ENCODE measurements around the gene CCDC121.
"Not testable (repeated sequence)": the region's sequence is repeated elsewhere in the genome, so short reads cannot be mapped to it uniquely, and the experiment has no call there.

Gene CCDC121

GRCh38 chr2:27622921-27623384, 5.9 kb downstream of the CCDC121 start:
- TF ChIP-seq ZNF274 (IDR thresholded peaks at IDR 0.05; ENCODE audit: low read depth, low read length): no peak
- H3K4me3 ChIP-seq (ENCODE audit: low read length): no peak overlapping the region

GRCh38 chr2:27621524-27621923, 7.3 kb downstream of the CCDC121 start:
- no peak for TF ChIP-seq ZNF274 (IDR thresholded peaks at IDR 0.05; ENCODE audit: low read depth, low read length)
- no peak overlapping the region for H3K4me3 ChIP-seq (ENCODE audit: low read length)

- no peak overlapping the region for H3K4me3 ChIP-seq (ENCODE audit: low read length)
- TF ChIP-seq ZNF274 (IDR thresholded peaks at IDR 0.05; ENCODE audit: low read depth, low read length): no peak
Observed at GRCh38 chr2:27615316-27615715, 13.5 kb downstream of the CCDC121 start.

GRCh38 chr2:27613985-27614384, 14.8 kb downstream of the CCDC121 start:
- no peak for TF ChIP-seq ZNF274 (IDR thresholded peaks at IDR 0.05; ENCODE audit: low read depth, low read length)

GRCh38 chr2:27606611-27607010, 22.2 kb downstream of the CCDC121 start:
- TF ChIP-seq ZNF274 (IDR thresholded peaks at IDR 0.05; ENCODE audit: low read depth, low read length): no peak
- H3K4me3 ChIP-seq (ENCODE audit: low read length): no peak overlapping the region

More at GRCh38 chr2:27613985-27614384, 14.8 kb downstream of the CCDC121 start:
- no peak overlapping the region for H3K4me3 ChIP-seq (ENCODE audit: low read length)

- TF ChIP-seq ZNF274 (IDR thresholded peaks at IDR 0.05; ENCODE audit: low read depth, low read length): no peak
- no peak overlapping the region for H3K4me3 ChIP-seq (ENCODE audit: low read length)
Observed at GRCh38 chr2:27596627-27597026, 32.2 kb downstream of the CCDC121 start.

- not testable (repeated sequence) for H3K4me3 ChIP-seq (ENCODE audit: low read length)
Observed at GRCh38 chr2:27595412-27595811, 33.4 kb downstream of the CCDC121 start.

GRCh38 chr2:27594020-27594703, 34.6 kb downstream of the CCDC121 start:
- not testable (repeated sequence) for H3K4me3 ChIP-seq (ENCODE audit: low read length)

GRCh38 chr2:27593240-27593639, 35.6 kb downstream of the CCDC121 start:
- no peak overlapping the region for H3K4me3 ChIP-seq (ENCODE audit: low read length)
- no peak for TF ChIP-seq ZNF274 (IDR thresholded peaks at IDR 0.05; ENCODE audit: low read depth, low read length)

GRCh38 chr2:27591745-27592144, 37.1 kb downstream of the CCDC121 start:
- no peak overlapping the region for H3K4me3 ChIP-seq (ENCODE audit: low read length)
- no peak for TF ChIP-seq ZNF274 (IDR thresholded peaks at IDR 0.05; ENCODE audit: low read depth, low read length)

GRCh38 chr2:27588308-27588707, 40.5 kb downstream of the CCDC121 start:
- no peak for TF ChIP-seq ZNF274 (IDR thresholded peaks at IDR 0.05; ENCODE audit: low read depth, low read length)
- H3K4me3 ChIP-seq (ENCODE audit: low read length): no peak overlapping the region

GRCh38 chr2:27587025-27587424, 41.8 kb downstream of the CCDC121 start:
- H3K4me3 ChIP-seq (ENCODE audit: low read length): no peak overlapping the region
- TF ChIP-seq ZNF274 (IDR thresholded peaks at IDR 0.05; ENCODE audit: low read depth, low read length): no peak

- H3K4me3 ChIP-seq (ENCODE audit: low read length): peak overlapping the region; percentile 9; the same call in 1 of the 2 replicates
- no peak for TF ChIP-seq ZNF274 (IDR thresholded peaks at IDR 0.05; ENCODE audit: low read depth, low read length)
Observed at GRCh38 chr2:27584597-27584996, 44.2 kb downstream of the CCDC121 start.

- peak overlapping the region; percentile 99 for H3K4me3 ChIP-seq (ENCODE audit: low read length)
- TF ChIP-seq ZNF274 (IDR thresholded peaks at IDR 0.05; ENCODE audit: low read depth, low read length): no peak
Observed at GRCh38 chr2:27583390-27583915, 45.4 kb downstream of the CCDC121 start.

GRCh38 chr2:27582695-27583389, 46.0 kb downstream of the CCDC121 start, which contains the start of gene ZNF512:
Gene ZNF512 (plus strand): TSS chr2:27583042. CDS start chr2:27583113, 71 bp downstream.
- peak within 1 kb of the TSS; percentile 99 for H3K4me3 ChIP-seq (ENCODE audit: low read length)
- TF ChIP-seq ZNF274 (IDR thresholded peaks at IDR 0.05; ENCODE audit: low read depth, low read length): no peak

All from GM08714 (cell line).